ENCODE measurements around the gene MEFV. TPM values are rescaled to one million over a fixed set of nuclear protein-coding genes. Genes with fewer than 3 reads are reported as not detected.

Gene MEFV, protein sequence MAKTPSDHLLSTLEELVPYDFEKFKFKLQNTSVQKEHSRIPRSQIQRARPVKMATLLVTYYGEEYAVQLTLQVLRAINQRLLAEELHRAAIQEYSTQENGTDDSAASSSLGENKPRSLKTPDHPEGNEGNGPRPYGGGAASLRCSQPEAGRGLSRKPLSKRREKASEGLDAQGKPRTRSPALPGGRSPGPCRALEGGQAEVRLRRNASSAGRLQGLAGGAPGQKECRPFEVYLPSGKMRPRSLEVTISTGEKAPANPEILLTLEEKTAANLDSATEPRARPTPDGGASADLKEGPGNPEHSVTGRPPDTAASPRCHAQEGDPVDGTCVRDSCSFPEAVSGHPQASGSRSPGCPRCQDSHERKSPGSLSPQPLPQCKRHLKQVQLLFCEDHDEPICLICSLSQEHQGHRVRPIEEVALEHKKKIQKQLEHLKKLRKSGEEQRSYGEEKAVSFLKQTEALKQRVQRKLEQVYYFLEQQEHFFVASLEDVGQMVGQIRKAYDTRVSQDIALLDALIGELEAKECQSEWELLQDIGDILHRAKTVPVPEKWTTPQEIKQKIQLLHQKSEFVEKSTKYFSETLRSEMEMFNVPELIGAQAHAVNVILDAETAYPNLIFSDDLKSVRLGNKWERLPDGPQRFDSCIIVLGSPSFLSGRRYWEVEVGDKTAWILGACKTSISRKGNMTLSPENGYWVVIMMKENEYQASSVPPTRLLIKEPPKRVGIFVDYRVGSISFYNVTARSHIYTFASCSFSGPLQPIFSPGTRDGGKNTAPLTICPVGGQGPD
- polyA plus RNA-seq (ENCODE audit: low read depth in 6 of 6) = under 1 TPM in 1 of 6 donors, not detected in 5; 0.25 TPM

GRCh38 chr16:3256146-3256865, at the start of gene MEFV:
MEFV (minus strand) TSS chr16:3256633; CDS start chr16:3256587, 46 bp downstream.
- ATAC-seq (ENCODE audit: low read depth in 2 of 2) (no peak), DNase-seq (no peak)
- Mint-ChIP-seq H3K9me3 (no peaks in the 10 kb centered on the region), H3K27me3 (peaks cover 7 to 39% (median 14%) of the 10 kb centered on the region in 3 donors), H3K4me3 (no peak within 1 kb of the TSS), H3K36me3 (no peaks in the 10 kb centered on the region), H3K4me1 (no peaks in the 10 kb centered on the region), H3K27ac (no peak within 1 kb of the TSS)

- H3K9me3 Mint-ChIP-seq = peaks cover 1 to 26% (median 10%) of the 10 kb centered on the region in 7 donors
These were observed 49.6 kb upstream of the MEFV start for GRCh38 chr16:3306078-3306477.

DNA sequence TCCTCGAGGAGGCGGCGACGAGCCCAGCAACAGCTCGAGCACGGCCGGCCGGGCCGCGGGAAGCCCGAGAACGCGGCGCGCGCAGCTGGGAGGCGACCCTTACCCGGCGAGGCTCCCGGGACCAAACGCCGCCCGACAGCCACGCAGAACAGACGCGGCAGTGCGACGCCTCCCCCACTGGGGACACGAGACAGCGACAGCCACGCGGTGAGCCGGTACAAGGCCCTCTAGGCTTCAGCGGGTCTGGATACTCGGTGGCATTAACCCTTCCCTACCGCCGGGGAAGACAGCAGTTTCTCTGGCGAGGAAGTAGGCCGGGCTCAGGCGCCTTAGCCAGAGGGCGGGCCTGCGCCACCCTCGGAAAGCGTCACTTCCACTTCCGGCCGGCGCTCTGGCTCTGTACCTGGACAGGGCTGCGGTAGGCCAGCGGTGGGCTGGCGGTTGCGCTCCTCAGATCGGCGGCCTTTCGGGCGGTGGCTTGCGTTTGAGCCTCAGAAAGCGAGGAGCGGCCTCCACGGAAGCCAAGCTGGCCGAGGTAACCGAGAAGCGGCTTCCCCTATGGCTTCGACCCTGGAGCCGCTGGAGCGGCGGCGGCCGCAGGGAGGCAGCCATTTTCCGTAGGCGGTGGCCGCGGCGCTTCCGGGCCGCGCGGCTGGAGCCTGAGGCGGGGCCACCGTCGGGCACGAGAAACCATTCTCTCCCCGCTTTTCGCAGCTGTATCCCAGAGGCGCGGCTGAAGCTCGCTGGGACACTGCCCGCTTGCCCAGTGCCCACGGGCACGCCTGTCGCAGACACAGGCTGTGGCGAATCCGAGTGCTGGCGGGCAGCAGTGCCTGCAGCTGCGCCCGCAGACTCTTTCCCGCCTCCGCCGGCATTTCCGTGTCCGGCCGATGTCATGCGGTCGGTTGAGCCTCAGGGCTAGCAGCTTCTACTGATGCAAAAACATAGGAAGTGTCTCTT, 49.0 kb upstream of the MEFV start, which contains the start of the genes TIGD7 and ZNF75A:
Gene TIGD7 (minus strand): TSS at position 322 of the 960 bp plus-strand sequence. CDS start 4,816 bp downstream, outside the sequence.
Gene ZNF75A (plus strand): TSS at position 389 of the 960 bp plus-strand sequence. CDS start 2,932 bp downstream, outside the sequence.
- Mint-ChIP-seq H3K4me1 (peaks cover 7 to 34% (median 17%) of the 10 kb centered on the region in 3 donors), H3K9me3 (peaks cover 0 to 19% (median 10%) of the 10 kb centered on the region in 7 donors), H3K27ac (peak within 1 kb of the TSS; percentile 74 to 94 (median 89)), H3K4me3 (peak within 1 kb of the TSS; percentile 78 to 93 (median 88)), H3K36me3 (peaks cover 15 to 19% of the 10 kb centered on the region in 2 donors), H3K27me3 (no peaks in the 10 kb centered on the region)
- DNase-seq = peak; percentile 85
- peak; percentile 88 to 91 for ATAC-seq (ENCODE audit: low read depth in 2 of 2)

More at GRCh38 chr16:3306078-3306477, 49.6 kb upstream of the MEFV start:
- peak overlapping the region; percentile 78 to 93 (median 88) for H3K4me3 Mint-ChIP-seq
- no peak for DNase-seq
- ATAC-seq (ENCODE audit: low read depth in 2 of 2) = no peak
- H3K4me1 Mint-ChIP-seq = peaks cover 7 to 39% (median 17%) of the 10 kb centered on the region in 3 donors
- peaks cover 12 to 15% of the 10 kb centered on the region in 2 donors for H3K36me3 Mint-ChIP-seq
- H3K27ac Mint-ChIP-seq = peak overlapping the region in 4 of 6 donors; percentile 79 to 94 (median 88)
- no peaks in the 10 kb centered on the region for H3K27me3 Mint-ChIP-seq

- H3K36me3 Mint-ChIP-seq = peaks cover 26 to 29% of the 10 kb centered on the region in 2 donors
- peaks cover 7 to 34% (median 19%) of the 10 kb centered on the region in 3 donors for H3K4me1 Mint-ChIP-seq
- peaks cover 0 to 19% (median 13%) of the 10 kb centered on the region in 7 donors for H3K9me3 Mint-ChIP-seq
- ATAC-seq (ENCODE audit: low read depth in 2 of 2) (no peak), DNase-seq (no peak)
- H3K27ac Mint-ChIP-seq = peak overlapping the region; percentile 65 to 94 (median 86)
- H3K4me3 Mint-ChIP-seq = peak overlapping the region; percentile 78 to 93 (median 88)
- H3K27me3 Mint-ChIP-seq = no peaks in the 10 kb centered on the region
These were observed 47.9 kb upstream of the MEFV start for GRCh38 chr16:3304370-3304769.

DNA sequence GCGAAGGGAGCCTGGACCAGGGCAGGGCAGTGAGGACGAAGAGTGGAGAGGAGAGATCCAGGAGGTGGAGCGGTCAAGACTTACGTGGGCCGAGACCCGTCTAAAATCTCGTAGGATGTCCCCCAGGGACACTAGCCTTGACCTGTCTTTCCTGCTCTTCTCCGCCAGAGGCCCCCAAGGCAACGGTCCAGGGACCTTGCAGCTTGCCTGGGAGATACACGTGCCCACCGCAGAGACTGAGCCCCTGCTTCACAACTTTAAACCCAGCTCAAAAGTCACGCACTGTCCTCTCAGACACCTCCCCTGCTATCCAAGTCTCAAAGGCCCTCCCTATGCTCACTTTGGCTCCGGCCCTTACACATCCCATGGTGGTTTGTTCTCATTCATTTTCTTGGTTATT, 39.4 kb upstream of the MEFV start:
- H3K4me1 Mint-ChIP-seq = peaks cover 16 to 28% (median 25%) of the 10 kb centered on the region in 3 donors
- H3K36me3 Mint-ChIP-seq = peaks cover 48 to 57% of the 10 kb centered on the region in 2 donors
- ATAC-seq (ENCODE audit: low read depth in 2 of 2) = no peak
- DNase-seq = no peak
- peaks cover 10 to 49% (median 36%) of the 10 kb centered on the region in 7 donors for H3K9me3 Mint-ChIP-seq
- peak overlapping the region in 3 of 6 donors; percentile 3 to 70 (median 49) for H3K27ac Mint-ChIP-seq
- peak overlapping the region in 1 of 8 donors; percentile 32 for H3K4me3 Mint-ChIP-seq
- no peaks in the 10 kb centered on the region for H3K27me3 Mint-ChIP-seq

- Mint-ChIP-seq H3K27ac (no peak overlapping the region), H3K36me3 (peaks cover 42 to 57% of the 10 kb centered on the region in 2 donors), H3K4me3 (no peak overlapping the region), H3K9me3 (peaks cover 10 to 55% (median 42%) of the 10 kb centered on the region in 7 donors), H3K4me1 (peaks cover 16 to 28% (median 25%) of the 10 kb centered on the region in 3 donors), H3K27me3 (no peaks in the 10 kb centered on the region)
- DNase-seq (no peak), ATAC-seq (ENCODE audit: low read depth in 2 of 2) (no peak)
These were observed 38.8 kb upstream of the MEFV start for GRCh38 chr16:3295209-3295608.

DNA sequence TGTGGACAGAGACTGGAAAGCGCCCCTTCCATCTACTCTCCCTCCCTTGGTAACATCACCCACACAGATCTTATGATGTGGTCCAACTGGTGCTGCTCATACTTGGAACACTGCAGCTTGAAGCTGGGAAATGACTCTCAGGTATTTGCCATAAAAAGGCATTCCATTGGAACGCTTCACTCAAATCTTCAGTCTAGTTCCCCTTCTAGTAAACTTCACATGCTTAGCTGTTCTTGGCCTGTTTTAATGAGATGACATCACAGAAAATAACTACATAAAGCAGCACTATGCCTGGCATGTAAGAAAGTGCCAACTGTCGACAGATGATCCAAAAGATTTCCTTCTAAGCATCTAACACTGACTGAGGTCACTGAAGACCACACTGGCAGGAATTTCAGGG, 36.2 kb upstream of the MEFV start:
- H3K4me1 Mint-ChIP-seq = peaks cover 16 to 28% (median 22%) of the 10 kb centered on the region in 3 donors
- H3K4me3 Mint-ChIP-seq = peak overlapping the region in 1 of 8 donors; percentile 30
- H3K36me3 Mint-ChIP-seq = peaks cover 31 to 57% of the 10 kb centered on the region in 2 donors
- peaks cover 5 to 63% (median 46%) of the 10 kb centered on the region in 7 donors for H3K9me3 Mint-ChIP-seq
- DNase-seq (no peak), ATAC-seq (ENCODE audit: low read depth in 2 of 2) (no peak)
- H3K27me3 Mint-ChIP-seq = no peaks in the 10 kb centered on the region
- peak overlapping the region in 1 of 6 donors; percentile 49 for H3K27ac Mint-ChIP-seq

GRCh38 chr16:3289998-3290673, 33.7 kb upstream of the MEFV start:
- peaks cover 30 to 45% of the 10 kb centered on the region in 2 donors for H3K36me3 Mint-ChIP-seq
- DNase-seq = no peak
- H3K27ac Mint-ChIP-seq = peak overlapping the region in 1 of 6 donors; percentile 70
- H3K27me3 Mint-ChIP-seq = no peaks in the 10 kb centered on the region
- H3K9me3 Mint-ChIP-seq = peaks cover 5 to 55% (median 36%) of the 10 kb centered on the region in 7 donors
- H3K4me3 Mint-ChIP-seq = peak overlapping the region in 2 of 8 donors; percentile 30 to 35
- peaks cover 14 to 44% (median 23%) of the 10 kb centered on the region in 3 donors for H3K4me1 Mint-ChIP-seq
- no peak for ATAC-seq (ENCODE audit: low read depth in 2 of 2)

DNA sequence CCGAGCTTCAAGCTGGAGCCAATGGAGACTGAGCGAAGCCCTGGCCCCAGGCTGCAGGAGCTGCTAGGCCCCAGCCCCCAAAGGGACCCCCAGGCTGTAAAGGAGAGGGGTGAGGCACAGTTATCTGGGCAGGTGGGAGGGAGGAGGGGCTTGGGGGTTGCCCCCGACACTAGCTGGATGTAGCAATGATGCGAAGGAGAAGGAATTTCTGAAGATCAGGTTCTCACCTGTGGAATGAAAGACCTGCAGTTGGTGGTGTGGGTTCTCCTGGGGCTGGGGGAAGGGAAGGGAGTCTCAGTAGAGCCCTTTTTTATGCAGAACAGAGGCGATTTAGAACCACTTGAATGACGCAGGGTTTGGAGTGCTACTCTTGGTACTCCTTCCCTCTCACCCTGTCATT, 28.7 kb upstream of the MEFV start:
- Mint-ChIP-seq H3K4me3 (peak overlapping the region in 6 of 8 donors; percentile 88 to 98 (median 94)), H3K4me1 (peaks cover 29 to 43% (median 32%) of the 10 kb centered on the region in 3 donors), H3K9me3 (peaks cover 0 to 23% (median 10%) of the 10 kb centered on the region in 7 donors), H3K27ac (peak overlapping the region in 1 of 6 donors; percentile 30), H3K36me3 (peaks cover 10 to 14% of the 10 kb centered on the region in 2 donors), H3K27me3 (no peaks in the 10 kb centered on the region)
- DNase-seq (no peak), ATAC-seq (ENCODE audit: low read depth in 2 of 2) (no peak)

- DNase-seq (no peak), ATAC-seq (ENCODE audit: low read depth in 2 of 2) (no peak)
- Mint-ChIP-seq H3K27ac (peak overlapping the region; percentile 97 to 99 (median 99)), H3K4me1 (peaks cover 29 to 43% (median 32%) of the 10 kb centered on the region in 3 donors), H3K36me3 (peaks cover 4 to 7% of the 10 kb centered on the region in 2 donors), H3K4me3 (peak overlapping the region; percentile 88 to 98 (median 96)), H3K9me3 (peaks cover 0 to 11% (median 0%) of the 10 kb centered on the region in 7 donors), H3K27me3 (no peaks in the 10 kb centered on the region)
These were observed 27.4 kb upstream of the MEFV start for GRCh38 chr16:3283543-3284447.
